ENCODE results near the gene SRSF9. TPM values are rescaled to one million over a fixed set of nuclear protein-coding genes. Genes with fewer than 3 reads are reported as not detected.
"Not testable (repeated sequence)": the region's sequence is repeated elsewhere in the genome, so short reads cannot be mapped to it uniquely, and the experiment has no call there.

Gene SRSF9
- total and polyA plus RNA-seq, 2 of the 4 experiments (the other 2 are of a cell fraction) = 102 to 143 TPM

DNA sequence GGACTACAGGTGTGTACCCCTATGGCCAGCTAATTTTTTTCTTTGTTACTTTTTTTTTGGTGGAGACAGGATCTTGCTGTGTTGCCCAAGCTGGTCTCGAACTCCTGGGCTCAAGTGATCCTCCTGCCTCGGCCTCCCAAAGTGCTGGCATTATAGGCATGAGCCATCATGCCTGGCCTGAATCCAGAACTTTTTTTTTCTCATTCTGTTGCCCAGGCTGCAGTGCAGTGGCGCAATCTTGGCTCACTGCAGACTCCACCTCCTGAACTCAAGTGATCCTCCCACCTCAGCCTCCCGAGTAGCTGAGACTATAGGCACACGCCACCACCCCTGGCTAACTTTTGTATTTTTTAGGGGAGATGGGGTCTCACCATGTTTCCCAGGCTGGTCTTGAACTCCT lies 17.0 kb downstream of the SRSF9 start:
- H2BK5ac ChIP-seq (ENCODE audit: low read depth, low read length, poor library complexity, severe bottlenecking); H3K9me3 ChIP-seq (ENCODE audit: control insufficient read depth, insufficient read depth, low read length); POLR2A ChIA-PET (ENCODE audit: unreplicated experiment); H4K5ac ChIP-seq (ENCODE audit: low read depth, low read length); H3K56ac ChIP-seq (ENCODE audit: extremely low read depth, insufficient read depth, low read length); H3K18ac ChIP-seq (ENCODE audit: low read depth, low read length); H3K4me2 ChIP-seq (ENCODE audit: low read depth, low read length); H2BK120ac ChIP-seq (ENCODE audit: low read depth, low read length); H2AFZ ChIP-seq (replicated peaks; ENCODE audit: low read length, poor library complexity); H3K27me3 ChIP-seq (ENCODE audit: control insufficient read depth, insufficient read depth, low read length); H2BK20ac ChIP-seq (ENCODE audit: low read depth, low read length); ATAC-seq (ENCODE audit: low read depth); H2AK9ac ChIP-seq (replicated peaks; ENCODE audit: low read depth, low read length, poor library complexity); H2AK5ac ChIP-seq (ENCODE audit: low read depth, low read length); H3K4me1 ChIP-seq (ENCODE audit: control insufficient read depth, insufficient read depth, low read length); dilution Hi-C loops (cut with HindIII; ENCODE audit: low sequenced_read_pairs, unreplicated experiment); DNase-seq; H3K27ac ChIP-seq (ENCODE audit: insufficient read depth, low read length); H2BK15ac ChIP-seq (ENCODE audit: low read depth, low read length); BruUV-seq (replicated peaks); in situ Hi-C loops (cut with MboI; ENCODE audit: low sequenced_read_pairs); H4K8ac ChIP-seq (ENCODE audit: low read depth in 2 of 2, low read length in 2 of 2); H3K4me3 ChIP-seq (ENCODE audit: insufficient read depth, low read depth, low read length); H3K9me1 ChIP-seq (ENCODE audit: insufficient read depth, low read length); H3K4ac ChIP-seq (ENCODE audit: low read depth, low read length); H3K23ac ChIP-seq (ENCODE audit: low read depth, low read length); H3K14ac ChIP-seq (replicated peaks; ENCODE audit: low read depth, low read length); H4K91ac ChIP-seq (ENCODE audit: insufficient read depth, low read depth, low read length); intact Hi-C loops (cut with micrococcal nuclease); H3K9ac ChIP-seq (ENCODE audit: low read depth, low read length): not testable (repeated sequence)
- TF ChIP-seq CEBPB (IDR thresholded peaks at IDR 0.05; ENCODE audit: low read depth, low read length) = peak; percentile 43; the same call in 1 of the 2 replicates
- no CpG with 5 or more reads among the region's 5 CpGs for WGBS, 2 experiments (ENCODE audit: extremely low coverage in 2 of 2, insufficient read length in 1 of 2)
- CTCF ChIA-PET = interaction anchor here (1.4 kb wide), 1 partner anchor 12 kb away, joined by 3 read pairs; no protein-coding TSS in a partner anchor
- Histone ChIP-seq H3K36me3 (ENCODE audit: control insufficient read depth, insufficient read depth, low read length) (peaks cover 31% of the 10 kb centered on the region), H3K79me1 (ENCODE audit: low read depth in 1 of 2, low read length in 2 of 2) (peaks cover 12 to 53% of the 10 kb centered on the region in 2 experiments), H4K20me1 (ENCODE audit: insufficient read depth, low read length) (peaks cover 14% of the 10 kb centered on the region; the same call in 1 of the 2 replicates)
